Calu3 (cell line): ENCODE results near the gene ADGRF3. TPM values are rescaled to one million over a fixed set of nuclear protein-coding genes. Genes with fewer than 3 reads are reported as not detected.
"Not testable (repeated sequence)": the region's sequence is repeated elsewhere in the genome, so short reads cannot be mapped to it uniquely, and the experiment has no call there.

Source experiments
- BruUV-seq: library from RNA; stranded (reverse); fragments of 400-500 nt; replicated peaks from 2 replicates; lab custom pipeline; 2021; lab: Mats Ljungman, UMichigan
- CTCF ChIA-PET: fragments of 300-600 bp; sonication (Branson Sonifier 250); formaldehyde crosslinking; loops from one replicate; lab custom pipeline; 2022; ENCODE audit warnings: antibody characterized with exemption; lab: Charles Lee
- DNase-seq: peaks from one replicate; pipeline ENCODE4 v3.0.0; 2022
- H3K27ac Mint-ChIP-seq: one replicate; pipeline ENCODE4 v1.8.0; 2022; ENCODE audit warnings: mixed read lengths; ENCODE audit not compliant: unreplicated experiment
- H3K27me3 Mint-ChIP-seq: one replicate; pipeline ENCODE4 v1.8.0; 2022; ENCODE audit warnings: mixed read lengths; ENCODE audit not compliant: unreplicated experiment
- H3K36me3 Mint-ChIP-seq: one replicate; pipeline ENCODE4 v1.8.0; 2022; ENCODE audit warnings: mild to moderate bottlenecking, moderate library complexity, mixed read lengths; ENCODE audit not compliant: insufficient read depth, unreplicated experiment
- H3K4me1 Mint-ChIP-seq: one replicate; pipeline ENCODE4 v1.8.0; 2022; ENCODE audit warnings: mild to moderate bottlenecking, low read depth, mixed read lengths; ENCODE audit not compliant: unreplicated experiment
- H3K4me3 Mint-ChIP-seq: one replicate; pipeline ENCODE4 v1.8.0; 2022; ENCODE audit warnings: mild to moderate bottlenecking, low read depth, moderate library complexity, mixed read lengths; ENCODE audit not compliant: unreplicated experiment
- H3K9me3 Mint-ChIP-seq: one replicate; pipeline ENCODE4 v1.8.0; 2022; ENCODE audit warnings: low read depth, mixed read lengths; ENCODE audit not compliant: unreplicated experiment
- intact Hi-C: fragments of 100-400 bp; cut with micrococcal nuclease; formaldehyde crosslinking; loops from one replicate; pipeline ENCODE4 v1.10.0; 2022; ENCODE audit not compliant: unreplicated experiment
- total RNA-seq: library from RNA; stranded (reverse); gene quantifications from 2 replicates; pipeline ENCODE4 v1.2.3, GENCODE V29; 2022
- TF ChIP-seq, protein P1 (sequence below): fragments of 200-600 bp; IDR thresholded peaks from one replicate; pipeline ENCODE4 v1.8.0; 2022; ENCODE audit warnings: antibody characterized with exemption; ENCODE audit not compliant: unreplicated experiment

ADGRF3 gene
- total RNA-seq, 1 experiment from 2014 or later = 0.59 TPM

DNA sequence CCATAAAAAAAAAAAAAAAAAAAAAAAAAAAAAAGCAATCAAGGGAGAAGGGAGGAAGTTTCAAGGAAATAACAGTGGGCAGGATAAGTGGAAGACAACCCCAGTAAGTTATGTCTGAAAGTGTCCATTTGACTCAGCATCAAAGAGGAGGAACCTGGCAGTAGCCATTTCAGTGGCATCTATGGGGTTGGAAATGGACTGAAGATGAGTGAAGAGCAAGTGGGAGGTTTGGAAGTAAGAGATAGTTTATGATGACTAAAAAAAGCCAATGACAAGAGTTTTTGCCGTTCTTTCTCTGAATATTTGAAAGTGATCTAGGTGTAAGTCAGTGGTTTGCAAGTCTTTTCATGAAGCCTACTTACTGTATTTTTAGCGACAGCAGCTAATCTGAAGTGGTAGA lies 9.9 kb downstream of the ADGRF3 start:
- H3K4me1 Mint-ChIP-seq = peaks cover 27% of the 10 kb centered on the region
- TF ChIP-seq, protein P1, sequence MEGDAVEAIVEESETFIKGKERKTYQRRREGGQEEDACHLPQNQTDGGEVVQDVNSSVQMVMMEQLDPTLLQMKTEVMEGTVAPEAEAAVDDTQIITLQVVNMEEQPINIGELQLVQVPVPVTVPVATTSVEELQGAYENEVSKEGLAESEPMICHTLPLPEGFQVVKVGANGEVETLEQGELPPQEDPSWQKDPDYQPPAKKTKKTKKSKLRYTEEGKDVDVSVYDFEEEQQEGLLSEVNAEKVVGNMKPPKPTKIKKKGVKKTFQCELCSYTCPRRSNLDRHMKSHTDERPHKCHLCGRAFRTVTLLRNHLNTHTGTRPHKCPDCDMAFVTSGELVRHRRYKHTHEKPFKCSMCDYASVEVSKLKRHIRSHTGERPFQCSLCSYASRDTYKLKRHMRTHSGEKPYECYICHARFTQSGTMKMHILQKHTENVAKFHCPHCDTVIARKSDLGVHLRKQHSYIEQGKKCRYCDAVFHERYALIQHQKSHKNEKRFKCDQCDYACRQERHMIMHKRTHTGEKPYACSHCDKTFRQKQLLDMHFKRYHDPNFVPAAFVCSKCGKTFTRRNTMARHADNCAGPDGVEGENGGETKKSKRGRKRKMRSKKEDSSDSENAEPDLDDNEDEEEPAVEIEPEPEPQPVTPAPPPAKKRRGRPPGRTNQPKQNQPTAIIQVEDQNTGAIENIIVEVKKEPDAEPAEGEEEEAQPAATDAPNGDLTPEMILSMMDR = no peak
- H3K4me3 Mint-ChIP-seq = no peak overlapping the region
- no peaks in the 10 kb centered on the region for H3K9me3 Mint-ChIP-seq
- no peak overlapping the region for H3K27ac Mint-ChIP-seq
- H3K36me3 Mint-ChIP-seq = no peaks in the 10 kb centered on the region
- no peak for DNase-seq
- CTCF ChIA-PET = no interaction called here
- intact Hi-C loops = no loop called here
- H3K27me3 Mint-ChIP-seq = no peaks in the 10 kb centered on the region
- no TSS peak for BruUV-seq

DNA sequence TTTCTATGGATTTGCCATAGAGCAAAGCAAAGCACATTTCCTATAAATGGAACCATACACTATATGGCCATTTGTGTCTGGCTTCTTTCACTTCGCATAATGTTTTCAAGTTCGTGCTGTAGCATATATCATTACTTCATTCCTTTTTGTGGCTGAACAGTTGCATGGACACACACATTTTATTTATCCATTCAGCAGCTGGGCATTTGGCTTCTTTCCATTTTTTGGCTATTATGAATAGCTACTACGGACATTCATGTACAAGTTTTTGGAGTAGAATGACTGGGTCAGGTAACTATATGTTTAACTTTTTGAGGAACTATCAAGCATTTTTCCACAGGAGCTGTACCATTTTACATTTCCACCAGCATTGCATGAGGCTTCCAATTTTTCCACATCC lies 11.4 kb downstream of the ADGRF3 start:
- CTCF ChIA-PET = no interaction called here
- no TSS peak for BruUV-seq
- Mint-ChIP-seq H3K4me1 (peaks cover 22% of the 10 kb centered on the region), H3K9me3 (no peaks in the 10 kb centered on the region), H3K27ac (no peak overlapping the region), H3K36me3 (no peaks in the 10 kb centered on the region), H3K4me3 (no peak overlapping the region), H3K27me3 (no peaks in the 10 kb centered on the region)
- DNase-seq = no peak
- TF ChIP-seq, protein P1 = no peak
- intact Hi-C loops = no loop called here

DNA sequence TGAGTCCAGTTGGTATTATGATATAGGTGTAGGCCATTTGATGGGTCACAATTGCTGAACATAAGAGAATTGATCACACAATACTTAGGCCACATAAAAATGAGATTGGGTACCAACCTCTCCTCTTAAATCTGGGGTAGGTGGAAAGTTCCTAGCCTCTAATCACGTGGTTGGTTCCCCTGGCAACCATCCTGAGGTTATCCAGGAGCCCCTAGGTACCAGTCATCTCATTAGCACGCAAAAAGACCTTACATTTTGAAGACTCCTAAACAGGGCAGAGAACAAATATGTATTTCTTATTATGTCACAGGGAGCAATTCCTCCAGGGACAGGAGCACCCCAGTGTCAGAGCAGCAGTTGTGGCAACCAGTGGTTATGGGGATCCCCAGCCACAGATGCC lies 13.3 kb downstream of the ADGRF3 start:
- CTCF ChIA-PET = no interaction called here
- Mint-ChIP-seq H3K9me3 (no peaks in the 10 kb centered on the region), H3K27me3 (no peaks in the 10 kb centered on the region), H3K4me1 (peaks cover 18% of the 10 kb centered on the region), H3K27ac (no peak overlapping the region), H3K36me3 (no peaks in the 10 kb centered on the region), H3K4me3 (no peak overlapping the region)
- DNase-seq = peak; percentile 41
- intact Hi-C loops = loop anchor here (5.0 kb wide), 1 partner anchor 91 kb away; the partner anchor contains the start of genes HADHA and HADHB
- TF ChIP-seq, protein P1 = no peak
- no TSS peak for BruUV-seq

DNA sequence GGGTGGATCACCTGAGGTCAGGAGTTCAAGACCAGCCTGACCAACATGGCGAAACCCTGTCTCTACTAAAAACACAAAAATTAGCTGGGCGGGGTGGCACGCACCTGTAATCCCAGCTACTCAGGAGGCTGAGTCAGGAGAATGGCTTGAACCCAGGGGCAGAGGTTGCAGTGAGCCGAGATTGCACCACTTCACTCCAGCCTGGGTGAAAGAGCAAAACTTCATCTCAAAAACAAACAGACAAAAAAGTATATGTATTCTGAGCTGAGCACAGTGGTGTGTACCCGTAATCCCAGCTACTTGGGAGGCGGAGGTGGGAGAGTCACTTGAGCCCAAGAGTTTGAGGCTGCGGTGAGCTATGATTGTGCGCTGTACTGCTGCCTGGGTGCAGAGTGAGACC lies 15.3 kb downstream of the ADGRF3 start:
- H3K36me3 Mint-ChIP-seq, DNase-seq, H3K27me3 Mint-ChIP-seq, H3K4me3 Mint-ChIP-seq, H3K27ac Mint-ChIP-seq, H3K9me3 Mint-ChIP-seq, BruUV-seq: not testable (repeated sequence)
- CTCF ChIA-PET = interaction anchor here (0.5 to 1.6 kb wide), 4 partner anchors 9 to 265 kb away, joined by 3 read pairs; partner anchors contain the start of genes HADHA and HADHB
- intact Hi-C loops = loop anchor here (5.0 kb wide), 1 partner anchor 89 kb away; the partner anchor contains the start of genes HADHA and HADHB
- peaks cover 17% of the 10 kb centered on the region for H3K4me1 Mint-ChIP-seq

DNA sequence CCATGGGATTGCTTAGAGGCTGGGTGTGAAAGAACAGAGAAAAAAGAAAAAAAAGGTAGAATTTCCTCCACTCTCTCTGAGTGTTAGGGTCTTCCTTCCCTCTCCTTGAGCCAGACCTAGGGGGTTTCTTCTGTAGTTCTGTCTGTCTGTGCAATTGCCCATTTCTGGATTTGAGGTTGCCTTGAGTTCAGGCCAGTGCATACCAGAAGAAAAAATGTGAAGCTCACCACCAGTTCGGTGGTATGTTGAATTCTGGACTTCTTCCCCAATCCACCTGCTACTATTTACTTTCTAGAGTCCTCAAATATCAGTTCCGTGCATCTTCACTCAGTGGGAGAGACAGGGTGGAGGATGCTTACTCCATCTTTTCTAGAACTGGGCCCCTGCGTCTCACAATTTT lies 16.0 kb downstream of the ADGRF3 start:
- Mint-ChIP-seq H3K36me3 (no peaks in the 10 kb centered on the region), H3K9me3 (no peaks in the 10 kb centered on the region), H3K27me3 (no peaks in the 10 kb centered on the region), H3K4me1 (peaks cover 10% of the 10 kb centered on the region), H3K4me3 (no peak overlapping the region), H3K27ac (no peak overlapping the region)
- TF ChIP-seq, protein P1 = no peak
- CTCF ChIA-PET = interaction anchor here (0.5 to 1.6 kb wide), 5 partner anchors 9 to 266 kb away, joined by 3 read pairs; partner anchors contain the start of genes HADHA and HADHB
- no peak for DNase-seq
- intact Hi-C loops = loop anchor here (5.0 kb wide), 1 partner anchor 88 kb away; the partner anchor contains the start of genes HADHA and HADHB
- BruUV-seq = no TSS peak
